Measurements from ENCODE around the gene IGF2BP2. TPM values are rescaled to one million over a fixed set of nuclear protein-coding genes. Genes with fewer than 3 reads are reported as not detected.

The IGF2BP2 gene
- total RNA-seq, 4 donors from 2014 or later, result 3.9 to 13.5 (median 8.1) TPM

DNA sequence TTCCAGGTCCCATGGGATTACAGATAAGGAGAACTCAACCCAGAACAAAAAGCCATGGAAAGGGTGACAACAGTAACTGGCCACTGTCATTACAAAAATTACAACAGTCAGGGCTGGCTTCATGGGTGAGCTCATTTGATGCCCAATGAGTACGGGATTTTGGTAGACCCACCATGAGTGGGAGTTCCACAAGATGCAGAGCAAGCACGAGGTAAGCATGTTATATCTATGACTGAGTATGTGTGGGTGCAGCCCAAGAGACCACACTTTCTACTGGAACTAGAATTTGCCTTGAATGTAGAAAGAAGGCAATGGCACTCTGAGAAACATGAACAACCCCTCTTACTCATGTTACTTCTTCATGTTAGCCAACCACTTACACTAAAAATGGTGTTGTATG, 83.3 kb downstream of the IGF2BP2 start:
- Histone ChIP-seq H3K27ac (no peak overlapping the region), H3K9me3 (no peaks in the 10 kb centered on the region), H3K27me3 (peaks cover 8% of the 10 kb centered on the region), H3K4me3 (no peak overlapping the region), H3K4me1 (no peaks in the 10 kb centered on the region), H3K36me3 (no peaks in the 10 kb centered on the region)
- no peak for ATAC-seq
- TF ChIP-seq EP300 (IDR thresholded peaks at IDR 0.05), result no peak
- TF ChIP-seq, protein P1, sequence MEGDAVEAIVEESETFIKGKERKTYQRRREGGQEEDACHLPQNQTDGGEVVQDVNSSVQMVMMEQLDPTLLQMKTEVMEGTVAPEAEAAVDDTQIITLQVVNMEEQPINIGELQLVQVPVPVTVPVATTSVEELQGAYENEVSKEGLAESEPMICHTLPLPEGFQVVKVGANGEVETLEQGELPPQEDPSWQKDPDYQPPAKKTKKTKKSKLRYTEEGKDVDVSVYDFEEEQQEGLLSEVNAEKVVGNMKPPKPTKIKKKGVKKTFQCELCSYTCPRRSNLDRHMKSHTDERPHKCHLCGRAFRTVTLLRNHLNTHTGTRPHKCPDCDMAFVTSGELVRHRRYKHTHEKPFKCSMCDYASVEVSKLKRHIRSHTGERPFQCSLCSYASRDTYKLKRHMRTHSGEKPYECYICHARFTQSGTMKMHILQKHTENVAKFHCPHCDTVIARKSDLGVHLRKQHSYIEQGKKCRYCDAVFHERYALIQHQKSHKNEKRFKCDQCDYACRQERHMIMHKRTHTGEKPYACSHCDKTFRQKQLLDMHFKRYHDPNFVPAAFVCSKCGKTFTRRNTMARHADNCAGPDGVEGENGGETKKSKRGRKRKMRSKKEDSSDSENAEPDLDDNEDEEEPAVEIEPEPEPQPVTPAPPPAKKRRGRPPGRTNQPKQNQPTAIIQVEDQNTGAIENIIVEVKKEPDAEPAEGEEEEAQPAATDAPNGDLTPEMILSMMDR (IDR thresholded peaks at IDR 0.05), result no peak
- 76 to 100% methylated on average over 2 of the region's 2 CpGs for WGBS, 2 donors (ENCODE audit: low coverage in 1 of 2)

DNA sequence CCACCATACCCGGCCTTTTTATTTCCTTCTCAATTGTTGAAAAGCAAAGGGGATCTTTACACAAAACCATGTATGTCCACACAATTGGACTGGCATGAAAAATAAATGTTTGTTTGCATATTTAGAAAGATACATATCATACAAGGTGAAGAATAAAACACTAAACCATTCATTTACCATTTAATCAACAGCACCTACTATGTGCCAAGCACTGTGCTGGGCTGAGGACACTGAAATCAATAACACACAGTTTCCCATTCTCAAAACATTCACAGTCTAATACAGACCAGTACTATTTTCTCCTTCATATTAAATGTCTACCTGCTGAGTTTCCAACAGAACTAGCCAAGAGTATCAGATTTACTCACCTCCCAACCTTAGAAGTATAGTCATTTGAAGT, 84.7 kb downstream of the IGF2BP2 start:
- TF ChIP-seq, protein P1 (IDR thresholded peaks at IDR 0.05), result no peak
- TF ChIP-seq EP300 (IDR thresholded peaks at IDR 0.05) (no peak), POLR2A (IDR thresholded peaks at IDR 0.05) (no peak), POLR2AphosphoS5 (IDR thresholded peaks at IDR 0.05) (no peak)
- no peak for ATAC-seq
- Histone ChIP-seq H3K27me3 (peaks cover 8% of the 10 kb centered on the region), H3K36me3 (no peaks in the 10 kb centered on the region), H3K4me1 (no peaks in the 10 kb centered on the region), H3K4me3 (no peak overlapping the region), H3K9me3 (no peaks in the 10 kb centered on the region), H3K27ac (no peak overlapping the region)
- 100% methylated on average over 1 of the region's 1 CpG; no CpG with 5 or more reads in 1 of the 2 donors for WGBS, 2 donors (ENCODE audit: low coverage in 1 of 2)

DNA sequence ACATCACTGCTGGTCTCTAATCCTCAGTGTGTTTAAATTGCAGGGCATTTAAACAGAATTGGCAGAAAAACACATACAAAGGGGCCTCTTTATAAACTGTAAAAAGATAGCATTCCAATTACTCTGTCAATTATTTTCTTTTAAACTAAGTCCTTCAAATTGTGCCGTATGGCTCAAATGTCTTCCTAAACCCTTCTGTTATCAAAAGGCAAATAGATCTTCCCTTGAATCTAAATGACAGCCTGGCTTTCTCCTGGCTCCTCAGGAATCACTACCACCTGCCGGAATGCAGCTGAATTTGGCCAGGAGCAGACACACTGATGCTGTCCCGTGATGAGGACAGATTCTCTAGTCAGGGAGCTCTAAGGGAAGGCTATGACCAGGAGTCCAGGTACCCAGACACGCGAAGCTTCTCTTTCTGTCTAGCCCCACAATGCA, 85.6 kb downstream of the IGF2BP2 start:
- no peak overlapping the region for H3K27ac ChIP-seq
- no peaks in the 10 kb centered on the region for H3K36me3 ChIP-seq
- H3K27me3 ChIP-seq, result peaks cover 8% of the 10 kb centered on the region
- WGBS, 2 donors (ENCODE audit: low coverage in 1 of 2), result 43 to 67% methylated on average over 3 to 5 of the region's 5 CpGs
- H3K4me3 ChIP-seq, result no peak overlapping the region
- H3K4me1 ChIP-seq, result no peaks in the 10 kb centered on the region
- no peak for TF ChIP-seq POLR2AphosphoS5 (IDR thresholded peaks at IDR 0.05)
- no peak for TF ChIP-seq EP300 (IDR thresholded peaks at IDR 0.05)
- no peak for TF ChIP-seq POLR2A (IDR thresholded peaks at IDR 0.05)
- TF ChIP-seq, protein P1 (IDR thresholded peaks at IDR 0.05), result no peak
- no peak for ATAC-seq
- no peaks in the 10 kb centered on the region for H3K9me3 ChIP-seq

DNA sequence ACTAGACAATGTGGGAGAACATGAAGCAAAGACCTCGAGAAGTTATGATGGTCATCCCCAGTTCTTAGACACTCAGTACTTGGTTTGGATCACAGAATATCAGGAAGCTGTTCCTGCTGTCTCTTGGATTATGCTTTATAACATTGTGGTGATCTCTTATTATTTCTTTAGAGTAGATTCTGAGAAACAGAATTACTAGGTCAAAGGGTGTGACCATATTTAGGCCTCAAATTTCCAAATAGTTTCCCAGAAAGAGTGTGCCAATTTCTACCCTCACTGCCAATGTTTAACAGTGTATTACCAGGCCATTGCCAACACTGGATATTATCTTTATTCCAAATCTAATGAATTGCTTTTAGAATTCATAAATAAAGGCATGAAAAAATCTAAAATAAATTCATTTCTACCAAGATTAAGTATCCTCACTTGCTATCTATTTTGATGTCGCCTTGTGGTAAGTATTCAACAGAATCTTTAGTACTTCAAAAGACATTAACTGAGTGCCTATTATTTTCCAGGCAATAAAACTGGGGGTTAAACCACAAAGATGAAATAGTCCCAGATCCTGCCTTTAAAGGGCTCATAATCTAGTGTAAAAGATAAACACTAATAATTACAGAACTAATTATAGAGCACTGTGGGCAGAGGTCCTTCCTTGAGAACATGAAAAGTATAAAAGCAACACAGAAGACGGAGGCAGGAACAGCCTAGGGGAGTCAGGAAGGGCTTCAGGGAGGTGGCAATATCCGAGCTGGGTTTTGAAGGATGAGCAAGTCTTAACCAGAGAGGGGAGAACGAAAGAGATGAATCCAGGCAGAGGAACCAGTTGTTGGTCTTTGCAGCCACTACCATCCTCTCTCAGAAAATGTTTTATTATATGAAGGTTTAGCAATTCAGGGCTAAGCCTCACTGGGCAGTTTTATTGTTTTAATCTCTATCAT, 86.8 kb downstream of the IGF2BP2 start:
- Histone ChIP-seq H3K4me1 (no peaks in the 10 kb centered on the region), H3K4me3 (no peak overlapping the region), H3K36me3 (no peaks in the 10 kb centered on the region), H3K27me3 (peaks cover 8% of the 10 kb centered on the region), H3K9me3 (no peaks in the 10 kb centered on the region), H3K27ac (no peak overlapping the region)
- WGBS, 2 donors (ENCODE audit: low coverage in 1 of 2), result 77 to 86% methylated on average over 5 of the region's 5 CpGs
- ATAC-seq, result no peak
- TF ChIP-seq POLR2AphosphoS5 (IDR thresholded peaks at IDR 0.05), result no peak
- TF ChIP-seq EP300 (IDR thresholded peaks at IDR 0.05), result no peak
- no peak for TF ChIP-seq POLR2A (IDR thresholded peaks at IDR 0.05)
- TF ChIP-seq, protein P1 (IDR thresholded peaks at IDR 0.05), result no peak

DNA sequence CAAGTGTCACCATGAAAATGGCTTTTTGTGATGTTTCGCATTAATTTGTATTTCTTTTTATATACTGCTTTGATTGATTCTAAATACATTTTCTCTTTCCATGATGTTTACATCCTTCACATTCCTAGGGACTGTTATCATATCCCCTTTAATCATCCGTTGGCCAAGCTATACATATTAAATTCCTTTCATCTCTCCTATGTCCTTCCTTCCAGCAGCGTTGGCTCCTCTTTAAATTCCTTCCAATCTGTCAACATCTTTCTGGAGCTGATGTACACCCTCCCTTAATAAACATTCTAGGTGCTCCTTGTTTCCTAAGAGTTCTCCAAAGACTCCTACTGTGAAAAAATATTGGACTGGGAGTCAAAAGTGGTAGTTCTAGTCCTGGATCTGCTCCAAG, 87.8 kb downstream of the IGF2BP2 start:
- no peak for ATAC-seq
- peaks cover under 1% of the 10 kb centered on the region for H3K27me3 ChIP-seq
- H3K4me3 ChIP-seq, result no peak overlapping the region
- no peaks in the 10 kb centered on the region for H3K9me3 ChIP-seq
- no peaks in the 10 kb centered on the region for H3K4me1 ChIP-seq
- TF ChIP-seq, protein P1 (IDR thresholded peaks at IDR 0.05), result no peak
- TF ChIP-seq EP300 (IDR thresholded peaks at IDR 0.05) (no peak), POLR2A (IDR thresholded peaks at IDR 0.05) (no peak), POLR2AphosphoS5 (IDR thresholded peaks at IDR 0.05) (no peak)
- 39 to 44% methylated on average over 3 of the region's 3 CpGs for WGBS, 2 donors (ENCODE audit: low coverage in 1 of 2)
- no peaks in the 10 kb centered on the region for H3K36me3 ChIP-seq
- no peak overlapping the region for H3K27ac ChIP-seq
